HCT116 (cell line): ENCODE measurements around the gene ALPL.

ENCODE experiments used
- EZH2 ChIP-seq: fragments of 200-600 bp; sonication (generic); IDR thresholded peaks from 2 replicates; pipeline ENCODE4 v1.6.1; 2017; ENCODE audit warnings: antibody characterized with exemption, mixed run types
- JUND ChIP-seq: IDR thresholded peaks from 2 replicates; pipeline ENCODE4 v1.6.1; 2012
- POLR2A ChIP-seq: IDR thresholded peaks from 2 replicates; pipeline ENCODE4 v1.7.0; 2011; ENCODE audit warnings: borderline replicate concordance; ENCODE audit not compliant: insufficient read depth, insufficient read length; ENCODE audit errors: extremely low read depth
- TF ChIP-seq, protein P1 (sequence below), 3 experiments: fragments of 200-600 bp in 1 of 3; sonication (generic) in 1 of 3; IDR thresholded peaks in 2 of 3; conservative IDR thresholded peaks in 1 of 3; 2 replicates each; pipeline ENCODE4 v1.5.1; 2012 to 2017; ENCODE audit warnings: low read depth in 2 of 3, low read length in 2 of 3, antibody characterized with exemption in 1 of 3, borderline replicate concordance in 1 of 3, control low read depth in 1 of 3, mild to moderate bottlenecking in 1 of 3, mixed read lengths in 1 of 3, mixed run types in 1 of 3, moderate library complexity in 1 of 3; ENCODE audit not compliant: insufficient read depth in 1 of 3

DNA sequence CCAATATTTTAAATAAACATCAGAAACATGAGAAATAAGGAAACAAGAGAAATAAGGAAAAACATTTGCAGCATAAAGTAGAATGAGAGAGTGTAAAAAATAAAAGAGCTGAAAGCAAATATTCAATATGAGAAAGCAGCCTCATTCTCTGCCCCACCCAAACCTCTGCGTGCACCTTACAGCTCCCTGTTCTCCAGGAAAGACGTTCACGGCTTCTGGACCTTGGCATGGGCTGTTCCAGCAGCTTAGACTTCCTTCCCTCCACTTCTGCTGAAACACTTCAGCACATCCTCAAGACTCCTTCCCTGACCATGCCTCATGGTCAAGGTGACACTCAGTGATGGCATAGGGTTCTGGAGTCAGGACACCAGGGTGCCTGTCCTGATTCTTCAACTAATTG, 23.3 kb downstream of the ALPL start:
- TF ChIP-seq EZH2 (no peak), POLR2A (no peak), JUND (no peak)
- TF ChIP-seq, protein P1, sequence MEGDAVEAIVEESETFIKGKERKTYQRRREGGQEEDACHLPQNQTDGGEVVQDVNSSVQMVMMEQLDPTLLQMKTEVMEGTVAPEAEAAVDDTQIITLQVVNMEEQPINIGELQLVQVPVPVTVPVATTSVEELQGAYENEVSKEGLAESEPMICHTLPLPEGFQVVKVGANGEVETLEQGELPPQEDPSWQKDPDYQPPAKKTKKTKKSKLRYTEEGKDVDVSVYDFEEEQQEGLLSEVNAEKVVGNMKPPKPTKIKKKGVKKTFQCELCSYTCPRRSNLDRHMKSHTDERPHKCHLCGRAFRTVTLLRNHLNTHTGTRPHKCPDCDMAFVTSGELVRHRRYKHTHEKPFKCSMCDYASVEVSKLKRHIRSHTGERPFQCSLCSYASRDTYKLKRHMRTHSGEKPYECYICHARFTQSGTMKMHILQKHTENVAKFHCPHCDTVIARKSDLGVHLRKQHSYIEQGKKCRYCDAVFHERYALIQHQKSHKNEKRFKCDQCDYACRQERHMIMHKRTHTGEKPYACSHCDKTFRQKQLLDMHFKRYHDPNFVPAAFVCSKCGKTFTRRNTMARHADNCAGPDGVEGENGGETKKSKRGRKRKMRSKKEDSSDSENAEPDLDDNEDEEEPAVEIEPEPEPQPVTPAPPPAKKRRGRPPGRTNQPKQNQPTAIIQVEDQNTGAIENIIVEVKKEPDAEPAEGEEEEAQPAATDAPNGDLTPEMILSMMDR (IDR thresholded peaks at IDR 0.05 in 2 of 3, conservative IDR thresholded peaks at IDR 0.05 in 1 of 3; ENCODE audit: borderline replicate concordance in 1 of 3, insufficient read depth in 1 of 3, low read depth in 2 of 3, low read length in 2 of 3), result no peak
